Kidney epithelial cell (primary cell): ENCODE results near the gene PMEPA1. TPM values are rescaled to one million over a fixed set of nuclear protein-coding genes. Genes with fewer than 3 reads are reported as not detected.

Experiments
- DNase-seq: peaks from one replicate; pipeline ENCODE4 v3.0.0-alpha.2; 2010; ENCODE audit warnings: low read depth
- H3K27me3 ChIP-seq: 2 replicates; pipeline ENCODE4 v1.6.0; 2011; ENCODE audit warnings: low read length; ENCODE audit not compliant: control insufficient read depth, insufficient read depth
- H3K36me3 ChIP-seq: 2 replicates; pipeline ENCODE4 v1.5.1; 2011; ENCODE audit warnings: low read length; ENCODE audit not compliant: control insufficient read depth, insufficient read depth
- H3K4me3 ChIP-seq: 2 replicates; pipeline ENCODE4 v1.5.1; 2011; ENCODE audit warnings: low read depth, mild to moderate bottlenecking, control low read depth, low read length
- total RNA-seq: library from RNA; depleted of rRNA; stranded (reverse); fragments of >200 nt; gene quantifications from 2 replicates; pipeline ENCODE4 v1.2.3, GENCODE V29; 2015
- TF ChIP-seq, protein P1 (sequence below): IDR thresholded peaks from 2 replicates; pipeline ENCODE4 v1.5.1; 2011; ENCODE audit warnings: mild to moderate bottlenecking, moderate library complexity, low read length, control low read depth, inconsistent platforms; ENCODE audit not compliant: insufficient read depth, poor library complexity, severe bottlenecking

PMEPA1 gene
- total RNA-seq, 1 donor from 2014 or later: 244 TPM

DNA sequence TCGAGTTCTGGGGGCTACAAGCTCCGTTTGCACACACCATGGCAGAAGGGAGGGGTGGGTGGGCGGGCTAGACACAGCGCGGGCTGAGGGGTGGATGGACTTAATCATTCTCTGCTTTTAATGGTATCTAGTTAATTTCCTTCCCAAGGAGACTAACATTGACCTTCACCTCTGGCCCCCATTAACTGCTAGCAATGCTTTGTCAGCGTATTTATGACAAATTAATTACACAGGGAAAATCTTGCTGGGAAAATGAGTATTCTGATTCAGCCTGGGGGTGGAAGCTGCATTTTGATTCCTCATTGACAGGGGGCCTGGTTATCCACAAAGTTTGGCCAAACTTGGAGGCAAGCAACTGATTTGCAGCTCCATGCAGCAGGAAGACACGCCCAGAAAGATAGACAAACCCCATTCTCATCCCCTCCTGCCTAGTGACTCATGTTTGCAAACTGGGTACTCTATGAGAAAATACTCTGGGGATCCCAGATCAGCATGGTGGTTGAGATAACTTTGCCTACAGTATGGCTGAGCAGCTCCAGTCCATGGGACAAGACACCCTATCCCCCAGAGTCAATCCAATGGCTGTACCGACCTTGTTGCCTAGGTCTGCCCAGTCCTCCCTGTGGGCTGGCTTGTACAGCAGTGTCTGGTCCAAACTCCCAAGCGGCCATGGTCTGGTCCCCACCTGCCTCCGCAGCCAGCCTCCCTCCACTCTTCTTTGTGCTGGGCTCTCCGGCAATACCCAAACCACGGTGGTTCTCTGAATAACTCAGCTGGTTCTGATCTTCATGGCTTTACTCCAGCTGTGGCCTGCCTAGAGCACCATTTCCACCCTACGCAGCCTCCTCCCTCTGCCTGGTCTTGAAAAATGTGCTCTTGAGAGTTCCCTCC lies 109.2 kb downstream of the PMEPA1 start:
- no peaks in the 10 kb centered on the region for H3K36me3 ChIP-seq

GRCh38 chr20:57598491-57598890 lies 111.3 kb downstream of the PMEPA1 start:
- TF ChIP-seq, protein P1, sequence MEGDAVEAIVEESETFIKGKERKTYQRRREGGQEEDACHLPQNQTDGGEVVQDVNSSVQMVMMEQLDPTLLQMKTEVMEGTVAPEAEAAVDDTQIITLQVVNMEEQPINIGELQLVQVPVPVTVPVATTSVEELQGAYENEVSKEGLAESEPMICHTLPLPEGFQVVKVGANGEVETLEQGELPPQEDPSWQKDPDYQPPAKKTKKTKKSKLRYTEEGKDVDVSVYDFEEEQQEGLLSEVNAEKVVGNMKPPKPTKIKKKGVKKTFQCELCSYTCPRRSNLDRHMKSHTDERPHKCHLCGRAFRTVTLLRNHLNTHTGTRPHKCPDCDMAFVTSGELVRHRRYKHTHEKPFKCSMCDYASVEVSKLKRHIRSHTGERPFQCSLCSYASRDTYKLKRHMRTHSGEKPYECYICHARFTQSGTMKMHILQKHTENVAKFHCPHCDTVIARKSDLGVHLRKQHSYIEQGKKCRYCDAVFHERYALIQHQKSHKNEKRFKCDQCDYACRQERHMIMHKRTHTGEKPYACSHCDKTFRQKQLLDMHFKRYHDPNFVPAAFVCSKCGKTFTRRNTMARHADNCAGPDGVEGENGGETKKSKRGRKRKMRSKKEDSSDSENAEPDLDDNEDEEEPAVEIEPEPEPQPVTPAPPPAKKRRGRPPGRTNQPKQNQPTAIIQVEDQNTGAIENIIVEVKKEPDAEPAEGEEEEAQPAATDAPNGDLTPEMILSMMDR: no peak
- DNase-seq: no peak
- no peaks in the 10 kb centered on the region for H3K36me3 ChIP-seq

More for the DNA sequence above, 109.2 kb downstream of the PMEPA1 start:
- TF ChIP-seq, protein P1: no peak
- DNase-seq: no peak
- Histone ChIP-seq H3K4me3 (no peak overlapping the region), H3K27me3 (peaks cover 4% of the 10 kb centered on the region)

More at GRCh38 chr20:57598491-57598890, 111.3 kb downstream of the PMEPA1 start:
- Histone ChIP-seq H3K4me3 (no peak overlapping the region), H3K27me3 (peaks cover 6% of the 10 kb centered on the region)

Other genes with a start within 250 kb of the PMEPA1 start
- 0.17 and 0.41 TPM in 2 replicates for gene CTCFL, start 184.9 kb downstream of the PMEPA1 start, total RNA-seq
- gene PCK1, start 148.9 kb downstream of the PMEPA1 start, total RNA-seq: under 0.01 TPM in 1 of 2 replicates, not detected in the other
- 0.07 TPM in 1 of 2 replicates, not detected in the other for gene ZBP1, start 89.6 kb downstream of the PMEPA1 start, total RNA-seq